IMR-90 (cell line): ENCODE results near the gene GAPDH. TPM values are rescaled to one million over a fixed set of nuclear protein-coding genes. Genes with fewer than 3 reads are reported as not detected.

Experiments used
- ATAC-seq: fragments of 200-7000 bp; cut with Tn5 transposase; 2 replicates; pipeline ENCODE4 v1.9.1; 2020; ENCODE audit warnings: low read depth, mild to moderate bottlenecking, moderate library complexity
- BruUV-seq: library from RNA; stranded (reverse); fragments of 400-500 nt; replicated peaks from 2 replicates; lab custom pipeline; 2021; lab: Mats Ljungman, UMichigan
- CTCF ChIA-PET: fragments of 300-600 bp; formaldehyde crosslinking; extraction: SDS; loops from one replicate; lab custom pipeline; 2021; ENCODE audit warnings: antibody characterized with exemption; lab: Yijun Ruan, JAX
- POLR2A ChIA-PET: fragments of 300-600 bp; sonication (Branson Sonifier 250); formaldehyde crosslinking; loops from one replicate; lab custom pipeline; 2022; ENCODE audit warnings: antibody characterized with exemption; ENCODE audit not compliant: unreplicated experiment; lab: Charles Lee
- DNase-seq: peaks from one replicate; pipeline ENCODE4 v3.0.0; 2013
- H2AFZ ChIP-seq: replicated peaks from 2 replicates; pipeline ENCODE3; 2013; ENCODE audit warnings: low read length, mild to moderate bottlenecking; ENCODE audit not compliant: poor library complexity
- H2AK5ac ChIP-seq: 2 replicates; pipeline ENCODE4 v1.6.1; 2013; ENCODE audit warnings: low read depth, low read length, inconsistent platforms
- H2AK9ac ChIP-seq: replicated peaks from 2 replicates; pipeline ENCODE3; 2013; ENCODE audit warnings: mild to moderate bottlenecking, low read depth, low read length, moderate library complexity; ENCODE audit not compliant: poor library complexity
- H2BK120ac ChIP-seq: 2 replicates; pipeline ENCODE4 v1.6.1; 2013; ENCODE audit warnings: low read depth, low read length, inconsistent platforms
- H2BK15ac ChIP-seq: 3 replicates; pipeline ENCODE4 v1.6.1; 2013; ENCODE audit warnings: low read depth, low read length, inconsistent platforms
- H2BK20ac ChIP-seq: 2 replicates; pipeline ENCODE4 v1.6.1; 2013; ENCODE audit warnings: low read depth, mild to moderate bottlenecking, inconsistent platforms, low read length, moderate library complexity
- H2BK5ac ChIP-seq: 2 replicates; pipeline ENCODE4 v1.6.1; 2013; ENCODE audit warnings: mild to moderate bottlenecking, low read depth, low read length, inconsistent platforms; ENCODE audit not compliant: poor library complexity, severe bottlenecking
- H3K14ac ChIP-seq: replicated peaks from 2 replicates; pipeline ENCODE4 v1.6.1; 2013; ENCODE audit warnings: low read depth, low read length, inconsistent platforms
- H3K18ac ChIP-seq: 2 replicates; pipeline ENCODE4 v1.6.1; 2013; ENCODE audit warnings: low read depth, low read length, control low read depth
- H3K23ac ChIP-seq: 2 replicates; pipeline ENCODE4 v1.6.1; 2013; ENCODE audit warnings: low read depth, low read length, inconsistent platforms
- H3K27ac ChIP-seq: 2 replicates; pipeline ENCODE4 v1.5.1; 2013; ENCODE audit warnings: mild to moderate bottlenecking, control low read depth, low read length; ENCODE audit not compliant: insufficient read depth
- H3K27me3 ChIP-seq: 2 replicates; pipeline ENCODE4 v1.6.1; 2013; ENCODE audit warnings: low read length; ENCODE audit not compliant: control insufficient read depth, insufficient read depth
- H3K36me3 ChIP-seq: 2 replicates; pipeline ENCODE4 v1.6.1; 2013; ENCODE audit warnings: low read length, mixed read lengths; ENCODE audit not compliant: control insufficient read depth, insufficient read depth
- H3K4ac ChIP-seq: 2 replicates; pipeline ENCODE4 v1.6.1; 2013; ENCODE audit warnings: low read depth, low read length, inconsistent platforms
- H3K4me1 ChIP-seq: 2 replicates; pipeline ENCODE4 v1.6.1; 2013; ENCODE audit warnings: low read length, mixed read lengths; ENCODE audit not compliant: control insufficient read depth, insufficient read depth
- H3K4me2 ChIP-seq: 2 replicates; pipeline ENCODE4 v1.6.1; 2013; ENCODE audit warnings: low read depth, mild to moderate bottlenecking, control low read depth, low read length, moderate library complexity
- H3K4me3 ChIP-seq: 2 replicates; pipeline ENCODE4 v1.5.1; 2013; ENCODE audit warnings: low read depth, mild to moderate bottlenecking, control low read depth, low read length, moderate library complexity; ENCODE audit not compliant: insufficient read depth
- H3K56ac ChIP-seq: 2 replicates; pipeline ENCODE4 v1.6.1; 2013; ENCODE audit warnings: low read length, inconsistent platforms; ENCODE audit not compliant: insufficient read depth; ENCODE audit errors: extremely low read depth
- H3K79me1 ChIP-seq, 2 experiments: 2 replicates each; pipeline ENCODE4 v1.6.1; 2013; ENCODE audit warnings: low read length in 2 of 2, inconsistent platforms in 1 of 2, low read depth in 1 of 2
- H3K9ac ChIP-seq: 2 replicates; pipeline ENCODE4 v1.6.1; 2013; ENCODE audit warnings: low read depth, low read length, control low read depth
- H3K9me1 ChIP-seq: 2 replicates; pipeline ENCODE4 v1.6.1; 2013; ENCODE audit warnings: low read length, inconsistent platforms; ENCODE audit not compliant: insufficient read depth
- H3K9me3 ChIP-seq: 2 replicates; pipeline ENCODE4 v1.6.1; 2013; ENCODE audit warnings: low read length; ENCODE audit not compliant: control insufficient read depth, insufficient read depth
- H4K20me1 ChIP-seq: 2 replicates; pipeline ENCODE4 v1.6.1; 2013; ENCODE audit warnings: low read length, inconsistent platforms; ENCODE audit not compliant: insufficient read depth
- H4K5ac ChIP-seq: 2 replicates; pipeline ENCODE4 v1.6.1; 2013; ENCODE audit warnings: mild to moderate bottlenecking, low read depth, low read length, control low read depth
- H4K8ac ChIP-seq, 2 experiments: 2 replicates each; pipeline ENCODE4 v1.6.1; 2013; ENCODE audit warnings: low read depth in 2 of 2, low read length in 2 of 2, control low read depth in 1 of 2, inconsistent platforms in 1 of 2
- H4K91ac ChIP-seq: 2 replicates; pipeline ENCODE4 v1.6.1; 2013; ENCODE audit warnings: low read depth, low read length, inconsistent platforms; ENCODE audit not compliant: insufficient read depth
- CEBPB ChIP-seq: IDR thresholded peaks from 2 replicates; pipeline ENCODE4 v1.6.1; 2012; ENCODE audit warnings: low read depth, low read length, improper control_type of control experiment
- CHD1 ChIP-seq: IDR thresholded peaks from 2 replicates; pipeline ENCODE4 v1.6.1; 2012; ENCODE audit warnings: low read depth, low read length, improper control_type of control experiment
- MAFK ChIP-seq: IDR thresholded peaks from 2 replicates; pipeline ENCODE4 v1.6.1; 2012; ENCODE audit warnings: low read depth, low read length, improper control_type of control experiment
- MXI1 ChIP-seq: IDR thresholded peaks from 2 replicates; pipeline ENCODE4 v1.6.1; 2012; ENCODE audit warnings: low read depth, mild to moderate bottlenecking, low read length, moderate library complexity, borderline replicate concordance
- NFE2L2 ChIP-seq: fragments of 150-350 bp; IDR thresholded peaks from 2 replicates; pipeline ENCODE4 v1.6.1; 2016; ENCODE audit warnings: low read depth, mild to moderate bottlenecking, low read length
- POLR2A ChIP-seq: IDR thresholded peaks from 2 replicates; pipeline ENCODE4 v1.6.1; 2012; ENCODE audit warnings: mild to moderate bottlenecking, low read depth, low read length
- RAD21 ChIP-seq: IDR thresholded peaks from 2 replicates; pipeline ENCODE4 v1.6.1; 2012; ENCODE audit warnings: low read length, improper control_type of control experiment
- RCOR1 ChIP-seq: IDR thresholded peaks from 2 replicates; pipeline ENCODE4 v1.6.1; 2012; ENCODE audit warnings: mild to moderate bottlenecking, low read length, improper control_type of control experiment; ENCODE audit not compliant: insufficient replicate concordance
- RFX5 ChIP-seq: IDR thresholded peaks from 2 replicates; pipeline ENCODE4 v1.8.0; 2012; ENCODE audit warnings: low read depth, mild to moderate bottlenecking, low read length, moderate library complexity
- SMC3 ChIP-seq: fragments of 150-350 bp; IDR thresholded peaks from 2 replicates; pipeline ENCODE4 v1.6.1; 2016; ENCODE audit warnings: low read depth, mild to moderate bottlenecking, antibody characterized with exemption, low read length, moderate library complexity
- WGBS, 2 experiments: methylation state at CpG; one replicate each; pipeline versions ENCODE4 v1.1.5 to v1.1.7; 2013; ENCODE audit warnings: missing lambda C conversion rate in 2 of 2; ENCODE audit not compliant: insufficient read length in 1 of 2; ENCODE audit errors: extremely low coverage in 2 of 2; 5-methylcytosine and 5-hydroxymethylcytosine counted together
- dilution Hi-C: fragments of 300-500 bp; cut with HindIII; formaldehyde crosslinking; loops from one replicate; pipeline ENCODE4 v1.14.3; 2018; ENCODE audit warnings: low sequenced_read_pairs; ENCODE audit not compliant: unreplicated experiment
- in situ Hi-C: fragments of 300-500 bp; cut with MboI; formaldehyde crosslinking; loops from 3 replicates; pipeline ENCODE4 v1.14.3; 2019; ENCODE audit warnings: low sequenced_read_pairs, inconsistent platforms, mixed read lengths
- intact Hi-C: fragments of 100-400 bp; cut with micrococcal nuclease; formaldehyde crosslinking; loops from 2 replicates; pipeline ENCODE4 v1.10.0; 2022
- polyA plus RNA-seq, 3 experiments: library from polyadenylated mRNA; depleted of rRNA; stranded (reverse); fragments of >200 nt; gene quantifications; 2 replicates each; pipeline ENCODE4 v1.2.3, GENCODE V29; 2012; ENCODE audit warnings: low replicate concordance in 1 of 3
- total RNA-seq: library from RNA; depleted of rRNA; stranded (reverse); fragments of >200 nt; gene quantifications from 2 replicates; pipeline ENCODE4 v1.2.3, GENCODE V29; 2012
- TF ChIP-seq, protein P1 (sequence below): conservative IDR thresholded peaks from 2 replicates; pipeline ENCODE4 v1.5.1; 2012; ENCODE audit warnings: mild to moderate bottlenecking, low read depth, low read length, improper control_type of control experiment
- TF ChIP-seq, protein P2 (sequence below): fragments of 150-350 bp; IDR thresholded peaks from 2 replicates; pipeline ENCODE4 v1.6.1; 2016; ENCODE audit warnings: low read depth, mild to moderate bottlenecking, low read length, moderate library complexity, borderline replicate concordance
- TF ChIP-seq, protein P3 (sequence below): fragments of 150-350 bp; IDR thresholded peaks from 2 replicates; pipeline ENCODE4 v1.6.1; 2017; ENCODE audit warnings: mild to moderate bottlenecking, antibody characterized with exemption, low read length, low read depth

Gene GAPDH
- total and polyA plus RNA-seq, 2 of the 4 experiments (the other 2 are of a cell fraction): 12,939 to 21,893 TPM

DNA sequence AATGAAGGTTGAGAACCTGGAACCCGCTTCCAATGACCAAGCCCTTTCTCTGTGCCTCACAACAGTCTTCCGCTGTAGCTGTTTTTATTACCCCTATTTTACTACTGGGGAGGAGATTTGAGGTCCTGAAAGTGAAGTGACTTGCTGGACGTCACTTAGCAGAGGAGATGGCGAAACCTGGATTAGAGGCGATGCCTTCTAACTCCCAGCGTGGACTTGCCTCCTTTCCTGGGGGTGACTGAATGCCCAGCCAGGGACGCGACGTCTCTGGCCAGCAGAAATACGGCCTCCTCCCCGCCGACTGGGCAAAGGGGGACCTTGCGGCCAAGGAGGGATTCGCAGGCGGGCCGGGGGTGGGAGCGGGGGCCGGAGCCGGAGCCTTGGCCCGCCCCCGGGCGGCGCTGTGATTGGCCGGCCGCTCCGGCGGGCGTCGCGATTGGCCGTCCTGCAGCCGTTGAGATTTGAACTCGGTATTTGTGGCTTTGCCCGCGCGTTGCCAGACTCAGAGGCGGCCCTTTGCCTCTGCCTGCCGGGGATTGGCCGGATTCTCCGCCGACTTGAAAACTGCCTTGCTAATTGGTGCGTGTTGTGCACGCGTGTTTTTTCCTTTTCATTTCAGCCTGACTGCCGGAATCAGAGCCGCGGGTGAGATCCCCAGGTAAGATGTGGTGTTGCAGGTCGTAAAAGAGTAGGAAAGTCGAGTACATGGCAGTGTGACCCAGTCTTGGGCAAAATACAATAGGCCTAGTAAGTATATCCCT, 40.6 kb upstream of the GAPDH start, which contains the start of gene NCAPD2:
Gene NCAPD2, plus strand, starts transcription at position 606 of the 761 bp plus-strand sequence. CDS start 997 bp downstream, outside the sequence.
- H3K9me3 ChIP-seq: no peaks in the 10 kb centered on the region
- no peaks in the 10 kb centered on the region; the same call in 1 of the 2 replicates for H3K36me3 ChIP-seq
- intact Hi-C loops (loop anchor here (2.0 kb wide), 2 partner anchors 39 to 63 kb away; no protein-coding TSS in a partner anchor), dilution Hi-C loops (no loop called here), in situ Hi-C loops (no loop called here)
- peak within 1 kb of the TSS; percentile 96 for H3K4ac ChIP-seq
- H3K27ac ChIP-seq: peak within 1 kb of the TSS; percentile 94
- peak within 1 kb of the TSS; percentile 90 for H2BK5ac ChIP-seq
- peak within 1 kb of the TSS; percentile 94 for H3K23ac ChIP-seq
- 0% methylated on average over 35 of the region's 49 CpGs; no CpG with 5 or more reads in 1 of the 2 experiments for WGBS, 2 experiments
- ChIA-PET CTCF (interaction anchor here (1.0 kb wide), 1 partner anchor 42 kb away, joined by 3 read pairs; no protein-coding TSS in a partner anchor), POLR2A (interaction anchor here (0.5 to 1.2 kb wide), 3 partner anchors 10 to 41 kb away, joined by 3 to 37 read pairs (median 3); partner anchors contain the start of gene GAPDH)
- DNase-seq (peak; percentile 93), ATAC-seq (peak; percentile 97)
- peak within 1 kb of the TSS; percentile 79; the same call in 2 of the 3 replicates for H2BK15ac ChIP-seq
- H4K8ac ChIP-seq: peak within 1 kb of the TSS; percentile 90 to 99
- peak within 1 kb of the TSS; percentile 95 for H3K9ac ChIP-seq
- H3K79me1 ChIP-seq: peaks cover 33 to 45% of the 10 kb centered on the region in 2 experiments
- peak within 1 kb of the TSS; percentile 93 for H2AK9ac ChIP-seq
- peak within 1 kb of the TSS; percentile 94 for H2AFZ ChIP-seq
- H3K4me1 ChIP-seq: no peaks in the 10 kb centered on the region; the same call in 1 of the 2 replicates
- peak within 1 kb of the TSS; percentile 7; the same call in 1 of the 2 replicates for H2BK20ac ChIP-seq
- peak within 1 kb of the TSS; percentile 73 for H3K18ac ChIP-seq
- peak within 1 kb of the TSS; percentile 83 for H3K4me3 ChIP-seq
- TSS peak; percentile 65 for BruUV-seq
- peak within 1 kb of the TSS; percentile 93 for H4K91ac ChIP-seq
- peak within 1 kb of the TSS; percentile 89 for H4K5ac ChIP-seq
- peak within 1 kb of the TSS; percentile 96 for H3K56ac ChIP-seq
- peak within 1 kb of the TSS; percentile 97 for H3K14ac ChIP-seq
- H2AK5ac ChIP-seq: peak within 1 kb of the TSS; percentile 99
- no peaks in the 10 kb centered on the region for H3K27me3 ChIP-seq
- H2BK120ac ChIP-seq: peak within 1 kb of the TSS; percentile 67
- peak within 1 kb of the TSS; percentile 97 for H3K4me2 ChIP-seq
- peaks cover 8% of the 10 kb centered on the region for H3K9me1 ChIP-seq
- H4K20me1 ChIP-seq: peaks cover 4% of the 10 kb centered on the region
- TF ChIP-seq, protein P1, sequence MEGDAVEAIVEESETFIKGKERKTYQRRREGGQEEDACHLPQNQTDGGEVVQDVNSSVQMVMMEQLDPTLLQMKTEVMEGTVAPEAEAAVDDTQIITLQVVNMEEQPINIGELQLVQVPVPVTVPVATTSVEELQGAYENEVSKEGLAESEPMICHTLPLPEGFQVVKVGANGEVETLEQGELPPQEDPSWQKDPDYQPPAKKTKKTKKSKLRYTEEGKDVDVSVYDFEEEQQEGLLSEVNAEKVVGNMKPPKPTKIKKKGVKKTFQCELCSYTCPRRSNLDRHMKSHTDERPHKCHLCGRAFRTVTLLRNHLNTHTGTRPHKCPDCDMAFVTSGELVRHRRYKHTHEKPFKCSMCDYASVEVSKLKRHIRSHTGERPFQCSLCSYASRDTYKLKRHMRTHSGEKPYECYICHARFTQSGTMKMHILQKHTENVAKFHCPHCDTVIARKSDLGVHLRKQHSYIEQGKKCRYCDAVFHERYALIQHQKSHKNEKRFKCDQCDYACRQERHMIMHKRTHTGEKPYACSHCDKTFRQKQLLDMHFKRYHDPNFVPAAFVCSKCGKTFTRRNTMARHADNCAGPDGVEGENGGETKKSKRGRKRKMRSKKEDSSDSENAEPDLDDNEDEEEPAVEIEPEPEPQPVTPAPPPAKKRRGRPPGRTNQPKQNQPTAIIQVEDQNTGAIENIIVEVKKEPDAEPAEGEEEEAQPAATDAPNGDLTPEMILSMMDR: no peak
- TF ChIP-seq CEBPB: peak; percentile 31; the same call in 1 of the 2 replicates
- TF ChIP-seq, protein P2, sequence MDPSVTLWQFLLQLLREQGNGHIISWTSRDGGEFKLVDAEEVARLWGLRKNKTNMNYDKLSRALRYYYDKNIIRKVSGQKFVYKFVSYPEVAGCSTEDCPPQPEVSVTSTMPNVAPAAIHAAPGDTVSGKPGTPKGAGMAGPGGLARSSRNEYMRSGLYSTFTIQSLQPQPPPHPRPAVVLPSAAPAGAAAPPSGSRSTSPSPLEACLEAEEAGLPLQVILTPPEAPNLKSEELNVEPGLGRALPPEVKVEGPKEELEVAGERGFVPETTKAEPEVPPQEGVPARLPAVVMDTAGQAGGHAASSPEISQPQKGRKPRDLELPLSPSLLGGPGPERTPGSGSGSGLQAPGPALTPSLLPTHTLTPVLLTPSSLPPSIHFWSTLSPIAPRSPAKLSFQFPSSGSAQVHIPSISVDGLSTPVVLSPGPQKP: no peak
- peak; percentile 93 for TF ChIP-seq POLR2A
- TF ChIP-seq RAD21: no peak
- TF ChIP-seq RFX5: no peak
- no peak for TF ChIP-seq NFE2L2
- TF ChIP-seq, protein P3, sequence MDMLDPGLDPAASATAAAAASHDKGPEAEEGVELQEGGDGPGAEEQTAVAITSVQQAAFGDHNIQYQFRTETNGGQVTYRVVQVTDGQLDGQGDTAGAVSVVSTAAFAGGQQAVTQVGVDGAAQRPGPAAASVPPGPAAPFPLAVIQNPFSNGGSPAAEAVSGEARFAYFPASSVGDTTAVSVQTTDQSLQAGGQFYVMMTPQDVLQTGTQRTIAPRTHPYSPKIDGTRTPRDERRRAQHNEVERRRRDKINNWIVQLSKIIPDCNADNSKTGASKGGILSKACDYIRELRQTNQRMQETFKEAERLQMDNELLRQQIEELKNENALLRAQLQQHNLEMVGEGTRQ: peak; percentile 19; the same call in 1 of the 2 replicates
- peak; percentile 88; the same call in 1 of the 2 replicates for TF ChIP-seq CHD1
- TF ChIP-seq RCOR1: no peak
- no peak for TF ChIP-seq SMC3
- peak; percentile 92 for TF ChIP-seq MXI1
- TF ChIP-seq MAFK: no peak
